ENCODE results near the gene RRP12. TPM values are rescaled to one million over a fixed set of nuclear protein-coding genes. Genes with fewer than 3 reads are reported as not detected.

The RRP12 gene
- total and polyA plus RNA-seq, 9 of the 15 experiments (the other 6 are each of a cell fraction or from before 2014, with no cell fraction given), result 4.6 to 68.2 (median 21.8) TPM

DNA sequence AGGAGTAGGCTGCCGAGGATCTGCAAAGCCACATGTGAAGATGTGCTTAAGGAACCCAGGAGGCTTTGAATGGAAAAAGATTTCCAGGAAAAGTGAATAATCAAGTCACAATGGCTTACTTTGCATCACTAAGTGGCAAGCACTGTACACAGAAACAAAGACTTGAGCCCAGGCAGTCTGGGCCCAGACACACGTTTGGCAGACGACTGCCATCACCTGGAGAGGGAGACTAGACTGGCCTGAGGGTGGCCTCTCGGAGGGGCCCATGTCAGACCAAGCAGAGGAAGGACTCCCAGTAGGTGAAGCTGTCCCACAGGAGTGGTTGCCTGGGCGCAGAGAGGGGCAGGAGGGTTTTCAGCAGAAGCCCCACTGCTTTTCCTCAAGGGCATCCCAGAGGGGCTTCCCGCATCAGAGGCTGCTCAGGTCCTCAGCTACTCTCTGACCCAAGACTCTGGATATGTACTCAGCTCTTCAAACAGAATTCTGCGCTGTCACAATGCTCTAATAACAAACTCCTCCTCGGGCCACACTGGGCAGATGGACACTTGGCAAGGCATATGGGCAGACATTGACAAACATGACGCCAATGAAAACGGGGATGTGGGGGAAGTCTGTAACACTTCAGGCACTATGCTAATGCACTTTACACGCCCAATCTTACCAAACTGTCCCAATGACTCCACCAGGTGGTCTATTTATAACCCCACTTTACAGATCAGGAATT lies 38.7 kb downstream of the RRP12 start:
- no TSS peak for BruUV-seq (replicated peaks)

More for the DNA sequence above, 38.7 kb downstream of the RRP12 start:
- H3K9me3 ChIP-seq (replicated peaks; ENCODE audit: control insufficient read depth, insufficient read depth, low read depth, low read length), result no peaks in the 10 kb centered on the region
- H3K4me3 ChIP-seq, result no peak overlapping the region
- 81% methylated on average over 10 of the region's 11 CpGs for whole genome bisulfite sequencing (ENCODE audit: insufficient coverage, low coverage, missing lambda C conversion rate)
- no peaks in the 10 kb centered on the region for H3K79me2 ChIP-seq (ENCODE audit: control insufficient read depth, insufficient read depth, low read length)
- no peak overlapping the region for H2AFZ ChIP-seq (ENCODE audit: low read depth, low read length)
- H3K4me2 ChIP-seq (ENCODE audit: insufficient read depth, low read length), result no peak overlapping the region
- CTCF ChIA-PET (ENCODE audit: low intra/inter-chr PET ratio), result no interaction called here
- H3K36me3 ChIP-seq (ENCODE audit: control insufficient read depth, insufficient read depth, low read length), result peaks cover 82% of the 10 kb centered on the region; the same call in 2 of the 3 replicates
- H3K27me3 ChIP-seq (ENCODE audit: control insufficient read depth in 2 of 2, insufficient read depth in 2 of 2, low read length in 2 of 2), result no peaks in the 10 kb centered on the region
- in situ Hi-C loops (cut with MboI), result no loop called here
- DNase-seq (ENCODE audit: extremely low read depth in 1 of 4, low spot score in 3 of 4), result no peak
- TF ChIP-seq SIRT6 (IDR thresholded peaks at IDR 0.05; ENCODE audit: low read depth, low read length) (no peak), MECOM (CRISPR knock-in tag; IDR thresholded peaks at IDR 0.05) (no peak), ETS2 (tag; IDR thresholded peaks at IDR 0.05; ENCODE audit: borderline replicate concordance, poor library complexity, severe bottlenecking) (no peak), PHF8 (IDR thresholded peaks at IDR 0.05; ENCODE audit: borderline replicate concordance, low read length) (no peak), POLR2A (conservative IDR thresholded peaks at IDR 0.05) (no peak), PCBP1 (IDR thresholded peaks at IDR 0.05; ENCODE audit: low read depth, low read length, poor library complexity, severe bottlenecking) (no peak), NCOA1 (IDR thresholded peaks at IDR 0.05; ENCODE audit: low read depth) (no peak), SFPQ (IDR thresholded peaks at IDR 0.05; ENCODE audit: low read depth, low read length) (no peak), NONO (IDR thresholded peaks at IDR 0.05; ENCODE audit: low read depth in 2 of 2, low read length in 1 of 2) (no peak), HMGN3 (IDR thresholded peaks at IDR 0.05; ENCODE audit: borderline replicate concordance, extremely low read depth, insufficient read length, low read depth, low read length) (no peak), ZFPM2 (CRISPR knock-in tag; IDR thresholded peaks at IDR 0.05) (no peak), ZNF717 (CRISPR knock-in tag; IDR thresholded peaks at IDR 0.05) (no peak), KLF16 (IDR thresholded peaks at IDR 0.05) (no peak)
- TF ChIP-seq, protein P1, sequence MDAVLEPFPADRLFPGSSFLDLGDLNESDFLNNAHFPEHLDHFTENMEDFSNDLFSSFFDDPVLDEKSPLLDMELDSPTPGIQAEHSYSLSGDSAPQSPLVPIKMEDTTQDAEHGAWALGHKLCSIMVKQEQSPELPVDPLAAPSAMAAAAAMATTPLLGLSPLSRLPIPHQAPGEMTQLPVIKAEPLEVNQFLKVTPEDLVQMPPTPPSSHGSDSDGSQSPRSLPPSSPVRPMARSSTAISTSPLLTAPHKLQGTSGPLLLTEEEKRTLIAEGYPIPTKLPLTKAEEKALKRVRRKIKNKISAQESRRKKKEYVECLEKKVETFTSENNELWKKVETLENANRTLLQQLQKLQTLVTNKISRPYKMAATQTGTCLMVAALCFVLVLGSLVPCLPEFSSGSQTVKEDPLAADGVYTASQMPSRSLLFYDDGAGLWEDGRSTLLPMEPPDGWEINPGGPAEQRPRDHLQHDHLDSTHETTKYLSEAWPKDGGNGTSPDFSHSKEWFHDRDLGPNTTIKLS (IDR thresholded peaks at IDR 0.05; ENCODE audit: borderline replicate concordance, low read depth), result no peak
- TF ChIP-seq, protein P2, sequence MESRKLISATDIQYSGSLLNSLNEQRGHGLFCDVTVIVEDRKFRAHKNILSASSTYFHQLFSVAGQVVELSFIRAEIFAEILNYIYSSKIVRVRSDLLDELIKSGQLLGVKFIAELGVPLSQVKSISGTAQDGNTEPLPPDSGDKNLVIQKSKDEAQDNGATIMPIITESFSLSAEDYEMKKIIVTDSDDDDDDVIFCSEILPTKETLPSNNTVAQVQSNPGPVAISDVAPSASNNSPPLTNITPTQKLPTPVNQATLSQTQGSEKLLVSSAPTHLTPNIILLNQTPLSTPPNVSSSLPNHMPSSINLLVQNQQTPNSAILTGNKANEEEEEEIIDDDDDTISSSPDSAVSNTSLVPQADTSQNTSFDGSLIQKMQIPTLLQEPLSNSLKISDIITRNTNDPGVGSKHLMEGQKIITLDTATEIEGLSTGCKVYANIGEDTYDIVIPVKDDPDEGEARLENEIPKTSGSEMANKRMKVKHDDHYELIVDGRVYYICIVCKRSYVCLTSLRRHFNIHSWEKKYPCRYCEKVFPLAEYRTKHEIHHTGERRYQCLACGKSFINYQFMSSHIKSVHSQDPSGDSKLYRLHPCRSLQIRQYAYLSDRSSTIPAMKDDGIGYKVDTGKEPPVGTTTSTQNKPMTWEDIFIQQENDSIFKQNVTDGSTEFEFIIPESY (CRISPR knock-in tag; IDR thresholded peaks at IDR 0.05), result no peak
- H4K20me1 ChIP-seq (replicated peaks; ENCODE audit: control insufficient read depth, insufficient read depth, low read length), result no peaks in the 10 kb centered on the region
- intact Hi-C loops (cut with micrococcal nuclease), result no loop called here
- H3K9ac ChIP-seq (ENCODE audit: insufficient read depth in 1 of 2, low read depth in 2 of 2, low read length in 2 of 2), result no peak overlapping the region
- no peak overlapping the region for H3K27ac ChIP-seq (ENCODE audit: extremely low read depth, low read depth, low read length)
- no peak for ATAC-seq
- no peaks in the 10 kb centered on the region for H3K9me1 ChIP-seq (ENCODE audit: control insufficient read depth, insufficient read depth, low read length)
- no peaks in the 10 kb centered on the region; a peak in 1 of 5 replicates for H3K4me1 ChIP-seq (replicated peaks in 1 of 2; ENCODE audit: control insufficient read depth in 2 of 2, insufficient read depth in 2 of 2, low read length in 2 of 2)
- no peak for FAIRE-seq
- POLR2A ChIA-PET, result interaction anchor here (0.9 kb wide), 1 partner anchor 10 kb away, joined by 3 read pairs; no protein-coding TSS in a partner anchor

All from K562 (cell line).